GM21717 (cell line): Measurements from ENCODE around the gene GEMIN5.

Experiments used
- ATAC-seq: cut with Tn5 transposase; IDR thresholded peaks from one replicate; pipeline ENCODE4 v1.9.1; 2021; ENCODE audit warnings: mild to moderate bottlenecking, moderate library complexity; ENCODE audit not compliant: unreplicated experiment

Gene GEMIN5

GRCh38 chr5:154895606-154896561 lies 42.1 kb downstream of the GEMIN5 start:
- no peak for ATAC-seq

DNA sequence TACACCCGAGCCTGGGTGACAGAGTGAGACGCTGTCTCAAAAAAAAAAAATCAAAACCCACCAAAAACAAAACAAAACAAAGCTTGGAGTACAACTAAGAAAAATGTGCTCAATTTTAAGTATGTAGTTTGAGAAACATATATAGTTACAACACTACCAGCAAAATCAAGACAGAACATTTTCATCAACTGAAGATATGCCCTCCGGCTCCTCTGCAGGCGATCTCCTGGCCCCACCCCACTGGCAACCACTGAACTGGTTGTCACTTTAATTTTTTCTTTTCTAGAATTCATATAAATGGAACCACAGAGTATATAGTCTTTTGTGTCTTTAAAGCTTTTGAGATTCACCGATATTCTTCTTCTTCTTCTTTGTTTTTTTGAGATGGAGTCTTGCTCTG lies 44.6 kb downstream of the GEMIN5 start:
- no peak for ATAC-seq

- ATAC-seq = no peak
Measured at GRCh38 chr5:154892369-154892771, 45.6 kb downstream of the GEMIN5 start.

DNA sequence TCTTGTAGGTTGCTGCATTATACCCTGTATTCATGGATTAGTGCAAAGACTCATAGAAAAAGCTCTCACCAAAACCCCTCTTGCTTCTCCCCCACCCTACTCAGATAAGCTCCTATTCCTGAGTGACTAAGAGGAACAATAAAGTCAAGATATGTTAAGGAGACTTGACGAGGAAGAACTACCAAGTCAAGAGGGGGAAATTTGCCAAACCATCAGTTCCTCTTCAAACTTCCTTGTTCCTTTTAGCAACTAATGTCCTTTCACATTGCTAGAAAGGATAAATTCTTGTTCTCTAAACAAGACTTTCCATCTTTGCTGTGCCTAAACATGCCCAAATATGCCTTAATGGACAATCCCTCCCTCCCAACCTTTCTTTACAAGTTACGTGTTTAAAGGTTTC lies 52.6 kb downstream of the GEMIN5 start:
- no peak for ATAC-seq

DNA sequence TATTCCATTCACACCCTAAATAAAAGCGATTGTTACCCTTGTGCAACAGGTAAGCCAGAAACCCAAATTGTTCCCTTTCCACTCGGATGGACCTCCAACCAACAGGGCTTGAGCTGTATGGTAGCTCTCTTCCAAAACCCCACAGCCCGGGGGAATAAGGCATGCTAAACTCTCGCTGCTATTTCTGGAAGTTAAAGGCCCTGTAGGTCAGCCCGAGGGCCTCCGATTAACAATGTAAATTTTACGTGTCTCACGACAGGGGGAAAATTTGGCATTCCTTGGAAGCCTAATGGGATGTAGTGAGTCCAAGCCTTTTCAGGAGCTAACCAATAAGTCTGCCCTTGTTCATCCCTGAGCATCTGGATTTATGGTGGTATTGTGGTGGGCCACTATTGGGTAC lies 53.6 kb downstream of the GEMIN5 start:
- no peak for ATAC-seq

DNA sequence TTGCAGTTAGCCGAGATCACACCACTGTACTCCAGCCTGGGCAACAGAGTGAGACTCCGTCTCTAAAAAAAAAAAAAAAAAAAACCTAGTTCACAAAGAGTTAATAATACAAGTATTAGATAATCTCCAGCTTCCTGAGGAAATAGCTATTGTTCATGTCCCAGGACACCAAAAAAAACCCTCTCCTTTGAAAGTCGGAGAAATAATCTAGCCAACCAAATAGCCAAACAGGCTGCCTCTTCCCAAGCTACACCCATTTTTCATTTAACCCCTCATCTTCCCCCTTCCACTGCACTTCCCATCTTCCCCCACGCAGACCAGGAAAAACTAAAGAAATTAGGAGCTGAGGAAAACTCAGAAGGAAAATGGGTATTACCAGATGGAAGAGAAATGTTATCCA lies 56.0 kb downstream of the GEMIN5 start:
- ATAC-seq = no peak

DNA sequence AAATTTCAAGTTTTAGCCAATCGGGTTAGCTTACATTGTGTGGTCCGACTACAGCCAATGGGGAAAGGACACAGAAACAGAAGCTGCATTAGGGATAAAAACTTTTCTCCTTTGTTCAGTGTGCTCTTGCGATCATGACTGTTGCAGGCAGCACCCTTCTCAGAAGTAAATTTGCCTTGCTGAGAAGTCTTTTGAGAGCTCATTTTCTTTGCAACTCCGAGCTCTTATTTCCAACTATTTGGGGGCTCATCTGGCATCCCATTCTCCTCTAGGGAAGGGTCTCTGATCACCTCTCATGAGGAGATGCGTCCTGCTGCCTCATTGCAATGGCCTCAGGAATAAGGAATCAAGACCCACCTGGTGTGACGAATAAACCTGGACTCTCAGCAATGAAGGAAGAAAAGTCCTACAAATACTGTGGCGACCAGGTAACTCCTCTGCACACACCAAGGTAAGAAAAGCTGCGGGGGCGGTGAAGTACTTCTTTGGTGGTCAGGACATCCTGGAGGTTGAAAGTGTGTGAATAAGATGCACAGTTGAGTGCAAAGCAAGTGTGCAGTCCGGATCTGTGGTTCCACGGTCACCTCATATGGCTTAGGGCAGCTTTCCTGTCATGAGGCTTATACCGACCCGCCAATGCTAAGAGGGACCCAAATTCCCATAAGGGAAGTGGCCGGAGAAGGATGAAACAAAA lies 59.2 kb downstream of the GEMIN5 start:
- no peak for ATAC-seq

DNA sequence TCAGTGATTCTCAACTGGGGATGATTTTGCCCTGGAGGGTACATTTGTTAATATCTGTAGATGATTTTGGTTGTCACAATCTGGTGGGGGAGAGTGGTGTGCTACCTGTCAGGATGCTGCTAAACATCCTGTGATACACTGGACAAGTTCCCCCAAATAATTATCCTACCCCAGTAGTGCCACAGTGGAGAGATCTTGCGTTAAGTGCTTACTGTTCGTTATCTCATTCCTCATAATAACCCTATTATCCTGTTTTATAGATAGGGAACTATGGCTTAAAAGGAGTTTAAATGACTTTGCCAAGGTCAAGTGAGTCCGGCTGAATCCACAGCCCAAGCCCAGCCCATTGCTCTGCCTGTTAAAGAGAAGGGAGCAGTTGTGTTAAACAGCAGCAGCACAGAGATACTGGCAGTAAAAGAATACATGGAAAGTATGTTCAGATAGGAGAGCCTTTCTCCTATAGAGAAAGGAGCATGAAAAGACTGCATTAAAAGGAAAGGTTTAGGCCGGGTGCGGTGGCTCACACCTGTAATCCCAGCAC lies 64.2 kb downstream of the GEMIN5 start:
- ATAC-seq = no peak

- no peak for ATAC-seq
Measured at GRCh38 chr5:154871734-154872133, 66.3 kb downstream of the GEMIN5 start.

DNA sequence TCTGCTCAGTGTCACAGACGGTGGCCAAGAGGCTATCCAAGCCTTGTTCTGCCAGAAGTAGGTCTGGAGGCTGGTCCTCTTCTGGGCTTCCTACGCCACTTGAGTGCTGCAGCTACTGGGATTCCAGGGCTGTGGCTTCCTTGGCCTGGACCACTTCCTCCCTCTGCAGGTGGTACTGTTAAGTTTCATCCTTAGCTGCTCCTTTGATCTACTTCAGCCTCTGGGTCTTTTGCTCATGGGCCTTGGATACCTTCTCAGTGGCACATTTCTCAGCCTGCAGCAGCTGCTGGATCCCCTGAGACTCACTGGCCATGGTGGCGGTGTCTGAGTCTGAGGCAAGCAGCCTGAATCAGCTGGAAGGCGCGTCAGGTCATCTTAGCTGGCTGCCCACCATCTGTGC lies 69.3 kb downstream of the GEMIN5 start:
- no peak for ATAC-seq

GRCh38 chr5:154866841-154867240 lies 71.2 kb downstream of the GEMIN5 start:
- ATAC-seq = no peak

DNA sequence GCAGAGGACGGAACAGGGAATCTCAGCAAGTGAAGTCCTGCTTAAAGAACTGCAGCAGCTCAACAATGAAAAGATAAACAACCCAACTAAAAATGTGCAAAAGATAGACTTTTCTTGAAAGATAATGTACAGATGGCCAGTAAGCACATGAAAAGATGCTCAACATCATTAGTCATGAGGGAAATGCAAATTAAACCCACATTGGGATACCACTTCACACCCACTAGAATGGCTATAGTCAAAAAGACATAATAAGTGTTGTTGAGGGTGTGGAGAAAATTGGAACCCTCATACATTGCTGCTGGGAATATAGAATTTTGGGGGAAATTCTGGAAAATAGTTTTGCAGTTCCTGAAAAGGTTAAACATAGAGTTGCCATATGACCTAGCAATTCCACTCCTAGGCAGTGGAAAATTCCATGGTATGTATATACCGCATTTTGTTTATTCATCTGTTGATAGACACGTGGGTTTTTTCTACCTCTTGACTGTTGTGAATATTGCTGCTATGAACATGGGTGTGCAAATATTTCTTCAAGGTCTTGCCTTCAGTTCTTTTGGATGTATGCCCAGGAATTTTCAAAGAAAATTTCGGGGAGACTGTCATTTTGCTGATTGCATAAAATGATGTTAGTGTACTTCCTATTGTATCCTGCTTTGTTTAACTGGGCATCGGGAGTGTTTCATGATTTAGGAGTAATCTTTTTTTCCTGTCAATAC lies 72.4 kb downstream of the GEMIN5 start:
- no peak for ATAC-seq

DNA sequence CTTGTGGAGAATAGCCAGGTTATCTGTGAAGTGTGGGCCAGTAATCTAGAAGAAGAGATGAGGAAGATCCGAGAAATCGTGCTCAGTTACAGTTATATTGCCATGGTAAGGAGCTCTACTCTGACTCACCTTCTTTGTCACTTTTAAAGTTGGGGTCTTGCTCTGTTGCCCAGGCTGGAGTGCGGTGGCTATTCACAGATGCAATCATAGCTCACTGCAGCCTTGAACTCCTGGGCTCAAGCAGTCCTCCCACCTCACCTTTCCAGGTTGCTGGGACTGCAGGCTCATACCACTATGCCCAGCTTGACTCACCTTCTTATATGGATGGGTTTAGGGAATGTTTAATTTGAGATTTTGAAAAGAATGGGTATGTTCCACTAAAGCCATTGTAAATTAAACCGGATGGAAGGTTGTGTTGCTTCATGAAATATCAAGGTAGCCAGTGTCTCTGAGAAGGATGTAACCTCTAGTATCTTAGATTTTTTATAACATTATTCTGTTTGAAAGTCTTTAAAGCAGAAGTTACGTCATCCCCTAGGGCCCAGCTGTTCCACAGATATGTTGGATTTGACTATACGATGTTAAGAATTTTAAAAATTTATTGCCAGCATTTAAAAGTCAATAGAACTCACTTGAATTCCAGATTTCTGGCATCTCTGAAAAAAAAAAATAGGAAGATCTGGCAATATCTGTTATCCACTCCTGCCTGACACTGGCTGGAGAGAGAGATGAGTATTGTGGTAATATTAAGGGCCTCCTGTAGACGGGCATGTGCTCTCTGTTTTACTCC lies 74.5 kb downstream of the GEMIN5 start:
- ATAC-seq = no peak

DNA sequence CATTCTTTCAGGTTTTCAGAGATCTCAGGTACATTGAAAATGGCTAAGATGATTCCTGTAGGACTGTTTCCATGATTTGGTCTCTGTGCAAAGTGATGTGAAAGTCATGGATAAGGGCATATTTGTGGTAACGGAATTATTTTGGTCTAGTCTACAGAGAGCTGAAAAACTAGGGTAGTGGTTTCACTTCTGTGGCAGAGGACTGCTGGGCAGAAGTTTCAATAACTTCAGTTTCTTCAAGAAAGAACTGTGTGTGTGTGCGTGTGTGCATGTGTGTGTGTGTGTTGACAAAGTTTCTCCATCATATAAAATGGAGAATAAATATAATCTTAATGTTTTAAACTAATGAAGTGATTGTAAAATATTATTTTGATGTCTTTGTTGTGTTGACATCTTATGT lies 75.2 kb downstream of the GEMIN5 start:
- no peak for ATAC-seq

GRCh38 chr5:154861946-154862345 lies 76.1 kb downstream of the GEMIN5 start:
- no peak for ATAC-seq

- ATAC-seq = no peak
Measured at GRCh38 chr5:154860765-154861164, 77.2 kb downstream of the GEMIN5 start.

DNA sequence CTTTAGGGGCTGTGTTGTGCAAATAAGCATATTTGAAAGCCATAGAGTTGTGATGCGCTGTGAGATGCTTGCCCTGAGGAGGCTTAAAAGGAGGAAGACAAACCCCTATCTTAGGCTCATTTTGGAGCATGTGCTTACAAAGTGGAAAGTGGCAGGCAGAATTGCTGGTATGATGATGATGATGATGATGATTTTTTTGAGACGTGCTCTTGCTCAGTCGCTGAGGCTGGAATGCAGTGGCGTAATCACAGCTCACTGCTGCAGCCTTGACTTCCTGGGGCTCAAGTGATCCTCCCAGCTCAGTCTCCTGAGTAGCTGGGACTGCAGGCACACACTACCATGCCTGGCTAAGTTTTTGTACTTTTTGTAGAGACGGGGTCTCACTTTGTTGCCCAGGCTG lies 77.9 kb downstream of the GEMIN5 start:
- ATAC-seq = no peak

GRCh38 chr5:154858972-154859871 lies 78.8 kb downstream of the GEMIN5 start:
- no peak for ATAC-seq

DNA sequence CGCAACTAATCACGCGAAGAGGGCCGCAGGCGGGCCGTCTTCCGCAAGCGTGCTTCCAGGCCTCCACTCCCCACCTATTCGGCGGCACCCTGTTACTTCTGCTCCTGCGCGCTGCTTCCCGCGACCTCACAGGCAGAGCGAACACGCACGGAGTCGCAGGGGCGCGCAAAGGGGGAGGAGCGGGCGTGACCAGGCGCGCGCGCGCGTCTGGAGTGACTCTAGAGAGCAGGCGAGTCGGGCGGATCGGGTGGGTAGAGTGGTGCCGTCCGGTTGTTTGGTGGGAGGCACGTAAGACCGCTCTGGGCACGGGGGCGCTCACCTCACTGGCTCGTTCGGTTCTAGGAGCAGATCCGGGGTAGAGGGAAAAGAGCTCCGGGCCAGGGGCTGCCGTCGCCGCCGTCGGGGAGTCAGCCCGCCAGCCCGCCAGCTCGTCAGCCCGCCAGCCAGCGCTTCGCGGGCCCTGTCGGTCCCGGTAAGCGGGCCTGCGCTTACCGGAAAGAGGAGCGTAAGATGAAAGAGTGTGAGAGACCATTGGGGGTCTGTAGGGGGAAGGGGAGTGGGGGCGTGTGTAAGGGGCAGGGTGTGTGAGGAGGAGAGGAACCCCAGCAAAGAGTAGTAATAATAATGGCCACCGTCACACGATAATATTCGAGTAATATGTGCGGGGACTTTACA lies 79.6 kb downstream of the GEMIN5 start, which contains the start of gene CNOT8:
Gene CNOT8, plus strand, starts transcription at position 331 of the 675 bp plus-strand sequence. CDS start 4,652 bp downstream, outside the sequence.
- ATAC-seq = peak; percentile 79
